MM.1S (cell line): Measurements from ENCODE around the gene ARL4A.

ENCODE experiments used
- DNase-seq: peaks from one replicate; pipeline ENCODE4 v3.0.0-alpha.2; 2015
- H2AFZ ChIP-seq: fragments of 300-600 bp; sonication (generic); 2 replicates; pipeline ENCODE4 v1.6.0; 2016; ENCODE audit warnings: antibody characterized with exemption, low read length
- H3F3A ChIP-seq: fragments of 300-600 bp; sonication (generic); 2 replicates; pipeline ENCODE4 v1.6.1; 2016; ENCODE audit warnings: mild to moderate bottlenecking, antibody characterized with exemption, low read length, moderate library complexity, mixed read lengths; ENCODE audit not compliant: insufficient read depth
- H3K27ac ChIP-seq: fragments of 300-600 bp; sonication (generic); 2 replicates; pipeline ENCODE4 v1.5.1; 2016; ENCODE audit warnings: mild to moderate bottlenecking, low read length
- H3K27me3 ChIP-seq: fragments of 300-600 bp; sonication (generic); replicated peaks from 2 replicates; pipeline ENCODE4 v1.6.0; 2016; ENCODE audit warnings: low read length; ENCODE audit not compliant: insufficient read depth
- H3K36me3 ChIP-seq: fragments of 300-600 bp; sonication (generic); replicated peaks from 2 replicates; pipeline ENCODE4 v1.6.1; 2016; ENCODE audit warnings: mild to moderate bottlenecking, low read length, mixed read lengths; ENCODE audit not compliant: insufficient read depth
- H3K4me1 ChIP-seq: fragments of 300-600 bp; sonication (generic); 2 replicates; pipeline ENCODE4 v1.6.1; 2016; ENCODE audit warnings: low read length, mixed read lengths
- H3K4me2 ChIP-seq: fragments of 300-600 bp; sonication (generic); 2 replicates; pipeline ENCODE4 v1.6.0; 2016; ENCODE audit warnings: low read depth, low read length
- H3K4me3 ChIP-seq: fragments of 300-600 bp; sonication (generic); 2 replicates; pipeline ENCODE4 v1.5.1; 2016; ENCODE audit warnings: low read length, mixed read lengths
- H3K79me2 ChIP-seq: fragments of 300-600 bp; sonication (generic); 2 replicates; pipeline ENCODE4 v1.6.1; 2016; ENCODE audit warnings: mixed run types, low read length, mixed read lengths
- H3K9ac ChIP-seq: fragments of 300-600 bp; sonication (generic); 2 replicates; pipeline ENCODE4 v1.6.1; 2016; ENCODE audit warnings: low read length, mixed read lengths
- H3K9me2 ChIP-seq: fragments of 300-600 bp; sonication (generic); replicated peaks from 2 replicates; pipeline ENCODE4 v1.6.1; 2016; ENCODE audit warnings: mild to moderate bottlenecking, low read length, mixed read lengths; ENCODE audit not compliant: insufficient read depth
- H3K9me3 ChIP-seq: fragments of 300-600 bp; sonication (generic); replicated peaks from 2 replicates; pipeline ENCODE4 v1.6.1; 2016; ENCODE audit warnings: mild to moderate bottlenecking, low read length, mixed read lengths; ENCODE audit not compliant: insufficient read depth
- H4K20me1 ChIP-seq: fragments of 300-600 bp; sonication (generic); 2 replicates; pipeline ENCODE4 v1.6.1; 2016; ENCODE audit warnings: mild to moderate bottlenecking, low read length, moderate library complexity, mixed read lengths; ENCODE audit not compliant: insufficient read depth
- EZH2 ChIP-seq: fragments of 300-600 bp; sonication (generic); optimal IDR thresholded peaks from 2 replicates; pipeline ENCODE3; 2017; ENCODE audit warnings: low read depth, mild to moderate bottlenecking, antibody characterized with exemption, low read length, mixed read lengths
- EZH2phosphoT487 ChIP-seq: fragments of 300-600 bp; sonication (generic); IDR thresholded peaks from 2 replicates; pipeline ENCODE4 v1.6.1; 2018; ENCODE audit warnings: antibody characterized with exemption, low read length
- TF ChIP-seq, protein P1 (sequence below): fragments of 300-600 bp; sonication (generic); IDR thresholded peaks from 2 replicates; pipeline ENCODE4 v1.5.1; 2016; ENCODE audit warnings: antibody characterized with exemption, low read length, mixed read lengths

ARL4A gene

DNA sequence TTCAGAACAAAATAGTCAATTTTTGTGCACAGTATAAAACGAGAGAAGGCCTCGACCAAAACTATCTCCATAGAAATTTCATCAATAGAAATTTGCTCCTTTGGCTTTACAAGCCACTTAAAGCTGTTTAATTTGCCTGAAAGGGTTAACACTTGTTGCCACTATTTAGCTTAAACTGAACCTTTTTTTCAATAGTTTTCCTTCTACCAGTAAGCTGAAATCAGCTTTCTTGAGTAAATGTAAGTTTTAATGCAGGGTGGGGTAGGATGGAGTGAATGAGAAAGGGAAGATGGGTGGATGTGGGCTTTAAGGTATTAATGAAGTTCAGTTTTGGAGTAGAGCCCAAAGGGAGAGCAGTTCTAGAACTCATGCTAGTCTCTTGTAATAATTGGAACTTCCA lies 39.5 kb downstream of the ARL4A start:
- TF ChIP-seq EZH2 = no peak
- TF ChIP-seq EZH2phosphoT487 = no peak
- TF ChIP-seq, protein P1, sequence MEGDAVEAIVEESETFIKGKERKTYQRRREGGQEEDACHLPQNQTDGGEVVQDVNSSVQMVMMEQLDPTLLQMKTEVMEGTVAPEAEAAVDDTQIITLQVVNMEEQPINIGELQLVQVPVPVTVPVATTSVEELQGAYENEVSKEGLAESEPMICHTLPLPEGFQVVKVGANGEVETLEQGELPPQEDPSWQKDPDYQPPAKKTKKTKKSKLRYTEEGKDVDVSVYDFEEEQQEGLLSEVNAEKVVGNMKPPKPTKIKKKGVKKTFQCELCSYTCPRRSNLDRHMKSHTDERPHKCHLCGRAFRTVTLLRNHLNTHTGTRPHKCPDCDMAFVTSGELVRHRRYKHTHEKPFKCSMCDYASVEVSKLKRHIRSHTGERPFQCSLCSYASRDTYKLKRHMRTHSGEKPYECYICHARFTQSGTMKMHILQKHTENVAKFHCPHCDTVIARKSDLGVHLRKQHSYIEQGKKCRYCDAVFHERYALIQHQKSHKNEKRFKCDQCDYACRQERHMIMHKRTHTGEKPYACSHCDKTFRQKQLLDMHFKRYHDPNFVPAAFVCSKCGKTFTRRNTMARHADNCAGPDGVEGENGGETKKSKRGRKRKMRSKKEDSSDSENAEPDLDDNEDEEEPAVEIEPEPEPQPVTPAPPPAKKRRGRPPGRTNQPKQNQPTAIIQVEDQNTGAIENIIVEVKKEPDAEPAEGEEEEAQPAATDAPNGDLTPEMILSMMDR = no peak
- DNase-seq = no peak
- Histone ChIP-seq H2AFZ (no peak overlapping the region), H4K20me1 (no peaks in the 10 kb centered on the region), H3K4me2 (no peak overlapping the region), H3K4me1 (peaks cover 14% of the 10 kb centered on the region), H3K9ac (no peak overlapping the region), H3F3A (no peaks in the 10 kb centered on the region), H3K4me3 (no peak overlapping the region), H3K9me3 (no peaks in the 10 kb centered on the region), H3K27me3 (no peaks in the 10 kb centered on the region), H3K79me2 (no peaks in the 10 kb centered on the region), H3K9me2 (no peaks in the 10 kb centered on the region), H3K27ac (no peak overlapping the region), H3K36me3 (no peaks in the 10 kb centered on the region)

DNA sequence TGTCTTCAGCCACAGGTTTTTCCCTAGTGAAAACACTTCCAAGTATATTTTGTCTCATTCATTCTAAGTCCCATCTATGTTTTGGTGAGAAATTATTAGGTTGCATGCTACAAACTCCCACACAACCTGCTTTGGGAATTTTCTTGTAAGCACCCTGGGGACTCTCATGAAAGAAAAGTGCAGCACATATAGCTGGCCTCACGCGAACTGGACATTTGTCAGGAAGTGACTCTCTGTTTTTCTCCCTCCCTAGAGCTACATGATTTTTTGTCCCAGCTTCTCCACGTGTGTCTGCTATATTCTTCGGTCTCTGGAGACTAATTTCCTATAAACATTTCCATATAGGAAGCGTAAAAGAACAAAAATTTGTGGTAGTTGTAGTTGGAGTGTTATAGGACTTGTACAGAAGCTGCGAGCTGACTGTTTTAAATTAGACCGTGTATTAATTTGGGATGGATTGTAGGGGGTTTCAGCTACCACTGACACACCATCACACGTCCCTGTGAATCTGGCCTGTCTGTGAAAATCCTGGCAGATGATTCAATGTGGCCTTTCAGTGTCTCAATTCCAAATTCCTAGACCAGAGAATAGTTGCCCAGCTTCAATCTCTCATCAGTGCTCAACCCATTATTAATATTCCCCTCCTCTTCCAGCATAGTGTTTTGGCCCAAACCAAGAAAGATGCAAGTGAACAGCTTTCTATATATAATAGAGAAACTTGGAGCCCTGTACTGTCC lies 40.2 kb downstream of the ARL4A start:
- no peaks in the 10 kb centered on the region for H3F3A ChIP-seq
- no peaks in the 10 kb centered on the region for H3K79me2 ChIP-seq
- H3K4me1 ChIP-seq = peaks cover 14% of the 10 kb centered on the region
- H3K9me2 ChIP-seq = no peaks in the 10 kb centered on the region
- no peaks in the 10 kb centered on the region for H3K27me3 ChIP-seq
- H2AFZ ChIP-seq = no peak overlapping the region
- no peak for TF ChIP-seq EZH2phosphoT487
- TF ChIP-seq, protein P1 = no peak
- no peak for TF ChIP-seq EZH2
- H3K27ac ChIP-seq = no peak overlapping the region
- DNase-seq = no peak
- no peak overlapping the region for H3K9ac ChIP-seq
- H3K4me2 ChIP-seq = no peak overlapping the region
- no peaks in the 10 kb centered on the region for H3K36me3 ChIP-seq
- no peak overlapping the region for H3K4me3 ChIP-seq
- H4K20me1 ChIP-seq = no peaks in the 10 kb centered on the region
- H3K9me3 ChIP-seq = no peaks in the 10 kb centered on the region

DNA sequence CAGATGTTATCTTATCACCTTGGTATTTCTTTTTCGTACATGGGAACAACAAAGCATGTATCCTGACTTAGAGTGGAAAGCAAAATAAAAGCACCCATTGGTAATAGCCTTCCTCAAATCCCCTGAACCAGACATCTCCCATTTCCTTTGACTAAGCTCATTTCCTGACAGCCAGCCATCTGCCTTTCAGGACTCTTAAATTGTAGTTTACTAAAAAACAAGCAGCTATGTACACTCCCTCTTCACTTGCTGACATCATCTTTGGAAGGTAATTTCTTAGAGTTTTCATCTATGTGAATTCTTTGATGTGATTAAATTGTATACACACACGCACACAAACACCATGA lies 40.7 kb downstream of the ARL4A start:
- H3K9me2 ChIP-seq = no peaks in the 10 kb centered on the region
- DNase-seq = no peak
- H3K79me2 ChIP-seq = no peaks in the 10 kb centered on the region
- no peaks in the 10 kb centered on the region for H3K36me3 ChIP-seq
- H3K4me3 ChIP-seq = no peak overlapping the region
- no peaks in the 10 kb centered on the region for H3F3A ChIP-seq
- no peak overlapping the region for H3K4me2 ChIP-seq
- H2AFZ ChIP-seq = no peak overlapping the region
- H3K9me3 ChIP-seq = no peaks in the 10 kb centered on the region
- peaks cover 14% of the 10 kb centered on the region for H3K4me1 ChIP-seq
- TF ChIP-seq EZH2phosphoT487 (no peak), EZH2 (no peak)
- TF ChIP-seq, protein P1 = no peak
- H3K27me3 ChIP-seq = no peaks in the 10 kb centered on the region
- no peak overlapping the region for H3K9ac ChIP-seq
- H3K27ac ChIP-seq = no peak overlapping the region
- no peaks in the 10 kb centered on the region for H4K20me1 ChIP-seq
